ENCODE measurements around the gene NSD2.

Gene NSD2

GRCh38 chr4:1852904-1853623 is 18.1 kb upstream of the NSD2 start:
- Histone ChIP-seq H3K27ac (ENCODE audit: extremely low read depth, low read depth, low read length) (no peak overlapping the region), H3K4me1 (ENCODE audit: control insufficient read depth, insufficient read depth, low read length) (peaks cover 3% of the 10 kb centered on the region; the same call in 1 of the 2 replicates), H3K4me3 (ENCODE audit: low read depth, low read length) (no peak overlapping the region), H3K9me3 (ENCODE audit: control insufficient read depth, insufficient read depth, low read depth, low read length) (no peaks in the 10 kb centered on the region), H3K36me3 (ENCODE audit: control insufficient read depth in 2 of 2, insufficient read depth in 1 of 2, low read length in 2 of 2) (peaks cover 0 to 22% of the 10 kb centered on the region in 2 experiments; a peak in 1 of 3 replicates)
- no peak for TF ChIP-seq ZNF362 (tag by site-specific recombination; IDR thresholded peaks at IDR 0.05)
- TF ChIP-seq ZNF416 (tag by site-specific recombination; IDR thresholded peaks at IDR 0.05), result no peak
- no peak for TF ChIP-seq ZBTB11 (tag by site-specific recombination; conservative IDR thresholded peaks at IDR 0.05; ENCODE audit: low read depth)
- no peak for TF ChIP-seq ZNF768 (tag by site-specific recombination; IDR thresholded peaks at IDR 0.05)
- peak; percentile 38; the same call in 1 of the 2 replicates for TF ChIP-seq ZFHX2 (tag by site-specific recombination; conservative IDR thresholded peaks at IDR 0.05)
- no peak for TF ChIP-seq ZNF280C (tag by site-specific recombination; IDR thresholded peaks at IDR 0.05)
- no peak for TF ChIP-seq OSR2 (tag by site-specific recombination; IDR thresholded peaks at IDR 0.05)
- TF ChIP-seq EGR2 (tag by site-specific recombination; IDR thresholded peaks at IDR 0.05; ENCODE audit: low read depth), result 0 out of 2 replicates have a peak, but pooled peaks have one; percentile 23
- peak; percentile 60; the same call in 1 of the 2 replicates for TF ChIP-seq KLF1 (tag by site-specific recombination; IDR thresholded peaks at IDR 0.05)
- no peak for TF ChIP-seq KLF9 (tag by site-specific recombination; IDR thresholded peaks at IDR 0.05; ENCODE audit: low read depth)
- no peak for TF ChIP-seq ZNF48 (tag by site-specific recombination; IDR thresholded peaks at IDR 0.05)
- TF ChIP-seq HOXD13 (CRISPR knock-in tag; IDR thresholded peaks at IDR 0.05; ENCODE audit: borderline replicate concordance), result no peak
- no peak for TF ChIP-seq ZNF221 (tag by site-specific recombination; IDR thresholded peaks at IDR 0.05; ENCODE audit: borderline replicate concordance)
- TF ChIP-seq ZSCAN23 (tag by site-specific recombination; IDR thresholded peaks at IDR 0.05), result no peak
- ChIA-PET POLR2A (no interaction called here), CTCF (no interaction called here)

- H3K4me1 ChIP-seq (ENCODE audit: control insufficient read depth, insufficient read depth, low read length), result peaks cover 3% of the 10 kb centered on the region; the same call in 1 of the 2 replicates
- CTCF ChIA-PET, result interaction anchor here (0.6 kb wide), 1 partner anchor 162 kb away, joined by 4 read pairs; no protein-coding TSS in a partner anchor
- no peaks in the 10 kb centered on the region for H3K9me3 ChIP-seq (ENCODE audit: control insufficient read depth, insufficient read depth, low read depth, low read length)
- H3K36me3 ChIP-seq (ENCODE audit: control insufficient read depth in 2 of 2, insufficient read depth in 1 of 2, low read length in 2 of 2), result peaks cover 0 to 17% of the 10 kb centered on the region in 2 experiments; a peak in 1 of 3 replicates
- POLR2A ChIA-PET, result interaction anchor here (0.7 to 1.0 kb wide), 3 partner anchors 18 to 60 kb away, joined by 3 read pairs; no protein-coding TSS in a partner anchor
- TF ChIP-seq ZNF501 (tag by site-specific recombination; IDR thresholded peaks at IDR 0.05) (no peak), ZNF292 (tag by site-specific recombination; IDR thresholded peaks at IDR 0.05; ENCODE audit: borderline replicate concordance, low read depth) (no peak), ZNF121 (tag by site-specific recombination; IDR thresholded peaks at IDR 0.05) (peak; percentile 49; the same call in 1 of the 2 replicates), HOXD13 (CRISPR knock-in tag; IDR thresholded peaks at IDR 0.05; ENCODE audit: borderline replicate concordance) (no peak), ZNF404 (tag by site-specific recombination; IDR thresholded peaks at IDR 0.05) (no peak)
- H3K4me3 ChIP-seq (ENCODE audit: low read depth, low read length), result peak overlapping the region; percentile 60
- peak overlapping the region; percentile 74; the same call in 1 of the 2 replicates for H3K27ac ChIP-seq (ENCODE audit: extremely low read depth, low read depth, low read length)
Observed at GRCh38 chr4:1854752-1855151, 16.4 kb upstream of the NSD2 start.
